Astrocyte of the spinal cord (primary cell): Measurements from ENCODE around the gene MYO3B.

Experiments used
- DNase-seq: peaks from one replicate; pipeline ENCODE4 v3.0.0; 2011; ENCODE audit warnings: low read depth, low spot score
- H3K4me3 ChIP-seq: 2 replicates; pipeline ENCODE4 v1.5.1; 2011; ENCODE audit warnings: low read depth, mild to moderate bottlenecking, low read length, moderate library complexity
- in situ Hi-C: cut with HindIII; loops from 2 replicates; pipeline ENCODE4 v1.10.0; 2017; ENCODE audit warnings: low sequenced_read_pairs
- TF ChIP-seq, protein P1 (sequence below): IDR thresholded peaks from 2 replicates; pipeline ENCODE4 v1.5.1; 2012; ENCODE audit warnings: low read depth, mild to moderate bottlenecking, low read length, inconsistent platforms

MYO3B gene

DNA sequence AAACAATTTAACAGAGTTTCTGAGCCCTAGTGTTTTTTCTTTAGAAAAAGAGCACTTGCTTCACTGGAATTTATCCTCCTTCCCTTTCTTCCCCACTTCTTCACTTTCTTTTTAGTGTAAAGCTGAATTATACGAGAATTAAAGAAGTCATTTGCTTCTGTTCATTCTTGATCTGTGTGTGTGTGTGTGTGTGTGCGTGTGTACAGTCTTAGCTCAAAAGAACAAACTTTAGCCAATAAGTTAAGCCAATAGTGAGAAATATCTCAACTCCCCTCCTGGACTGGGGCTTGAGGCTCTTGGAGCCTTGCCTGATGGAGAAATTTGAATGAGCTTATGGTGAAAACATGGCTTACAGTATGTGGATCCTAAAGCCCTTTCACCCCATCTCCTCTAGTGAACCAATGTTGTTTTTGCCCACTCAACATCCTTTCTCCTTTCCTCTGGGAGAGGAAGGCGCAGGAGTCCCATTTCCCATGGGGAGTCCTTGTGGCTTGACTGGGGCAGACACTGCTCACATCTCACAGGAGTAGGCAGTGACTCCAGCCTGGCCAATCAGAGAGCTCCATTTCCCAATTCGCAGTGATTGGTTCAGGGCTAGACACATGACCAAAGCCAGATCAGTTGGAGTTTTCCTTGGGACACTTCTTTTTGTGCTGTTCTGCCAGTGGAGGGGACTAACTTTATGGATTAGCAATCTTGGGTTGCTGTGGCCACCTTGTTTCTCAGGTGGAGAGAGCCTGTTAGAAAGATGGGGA is 16.3 kb upstream of the MYO3B start:
- no peak overlapping the region for H3K4me3 ChIP-seq
- TF ChIP-seq, protein P1, sequence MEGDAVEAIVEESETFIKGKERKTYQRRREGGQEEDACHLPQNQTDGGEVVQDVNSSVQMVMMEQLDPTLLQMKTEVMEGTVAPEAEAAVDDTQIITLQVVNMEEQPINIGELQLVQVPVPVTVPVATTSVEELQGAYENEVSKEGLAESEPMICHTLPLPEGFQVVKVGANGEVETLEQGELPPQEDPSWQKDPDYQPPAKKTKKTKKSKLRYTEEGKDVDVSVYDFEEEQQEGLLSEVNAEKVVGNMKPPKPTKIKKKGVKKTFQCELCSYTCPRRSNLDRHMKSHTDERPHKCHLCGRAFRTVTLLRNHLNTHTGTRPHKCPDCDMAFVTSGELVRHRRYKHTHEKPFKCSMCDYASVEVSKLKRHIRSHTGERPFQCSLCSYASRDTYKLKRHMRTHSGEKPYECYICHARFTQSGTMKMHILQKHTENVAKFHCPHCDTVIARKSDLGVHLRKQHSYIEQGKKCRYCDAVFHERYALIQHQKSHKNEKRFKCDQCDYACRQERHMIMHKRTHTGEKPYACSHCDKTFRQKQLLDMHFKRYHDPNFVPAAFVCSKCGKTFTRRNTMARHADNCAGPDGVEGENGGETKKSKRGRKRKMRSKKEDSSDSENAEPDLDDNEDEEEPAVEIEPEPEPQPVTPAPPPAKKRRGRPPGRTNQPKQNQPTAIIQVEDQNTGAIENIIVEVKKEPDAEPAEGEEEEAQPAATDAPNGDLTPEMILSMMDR, result no peak
- no peak for DNase-seq
- in situ Hi-C loops, result no loop called here

DNA sequence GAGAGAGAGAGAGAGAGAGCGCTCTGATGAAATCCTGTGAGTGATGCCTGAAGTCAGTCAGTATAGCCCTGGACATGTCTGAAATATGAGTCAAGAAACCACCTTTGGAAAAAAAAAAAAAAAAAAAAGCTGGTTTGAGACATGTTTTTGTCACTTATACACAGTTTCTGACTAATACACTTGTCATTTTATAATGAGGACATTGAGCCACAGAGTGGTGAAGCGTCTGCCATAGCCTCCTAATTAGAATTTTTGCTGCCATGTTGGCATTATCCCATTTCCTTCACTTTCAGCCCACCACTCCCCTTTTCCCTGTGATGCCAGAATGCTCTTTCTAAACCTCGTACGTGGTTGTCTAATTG is 15.7 kb upstream of the MYO3B start:
- no peak overlapping the region for H3K4me3 ChIP-seq
- peak; percentile 20 for DNase-seq
- TF ChIP-seq, protein P1, result no peak
- in situ Hi-C loops, result no loop called here

DNA sequence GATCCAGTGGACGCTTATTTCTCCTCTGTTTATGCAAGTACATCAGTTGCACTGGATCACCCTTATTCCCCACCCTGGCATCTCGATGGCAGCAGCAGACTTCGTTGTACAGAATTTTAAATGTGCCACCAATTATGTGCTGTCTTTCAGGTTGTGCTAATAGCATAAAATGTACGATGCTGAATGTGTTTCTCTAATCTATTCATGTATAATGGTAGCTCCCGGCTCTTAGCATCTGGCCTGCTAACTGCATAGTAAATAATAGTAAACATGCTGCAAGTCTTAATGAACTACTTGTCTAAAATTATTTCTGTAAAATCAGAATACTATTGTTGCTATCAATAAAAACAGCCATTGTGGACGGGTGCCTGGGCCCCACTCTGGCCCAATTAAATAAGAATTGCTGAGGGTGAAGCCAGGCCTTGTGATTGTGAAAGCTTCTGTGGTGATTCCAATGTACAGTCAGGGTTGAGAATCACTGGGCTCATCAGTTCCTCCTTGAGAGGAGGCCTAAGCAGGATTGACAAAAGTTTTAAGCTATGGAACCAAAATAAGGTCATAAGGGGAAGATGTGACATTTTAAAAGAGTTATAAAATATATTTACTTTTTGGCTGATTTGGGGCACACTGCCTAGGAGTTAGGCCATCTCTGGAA is 14.4 kb upstream of the MYO3B start:
- no peak for DNase-seq
- in situ Hi-C loops, result no loop called here

DNA sequence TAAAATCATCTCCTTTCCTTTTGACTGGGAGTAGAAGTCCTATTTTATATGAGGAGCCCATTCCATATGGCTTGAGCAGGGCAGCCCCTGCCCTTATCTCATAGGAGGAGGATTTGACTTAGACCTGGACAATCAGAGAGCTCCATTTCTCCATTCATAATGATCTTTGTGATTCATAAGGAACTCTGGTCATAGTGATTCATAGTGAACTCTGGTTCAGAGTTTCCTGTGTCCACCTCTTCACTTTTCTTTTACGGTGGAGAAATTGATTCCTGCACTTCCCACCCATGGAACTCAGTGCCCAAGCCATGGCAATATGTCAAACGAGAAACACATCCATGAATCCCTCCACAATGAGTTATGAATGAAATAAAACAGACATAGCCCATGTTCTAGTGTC is 12.8 kb upstream of the MYO3B start:
- TF ChIP-seq, protein P1, result no peak
- peak; percentile 35 for DNase-seq
- in situ Hi-C loops, result no loop called here
- H3K4me3 ChIP-seq, result no peak overlapping the region

More for the DNA sequence above, 14.4 kb upstream of the MYO3B start:
- H3K4me3 ChIP-seq, result no peak overlapping the region
- TF ChIP-seq, protein P1, result no peak

DNA sequence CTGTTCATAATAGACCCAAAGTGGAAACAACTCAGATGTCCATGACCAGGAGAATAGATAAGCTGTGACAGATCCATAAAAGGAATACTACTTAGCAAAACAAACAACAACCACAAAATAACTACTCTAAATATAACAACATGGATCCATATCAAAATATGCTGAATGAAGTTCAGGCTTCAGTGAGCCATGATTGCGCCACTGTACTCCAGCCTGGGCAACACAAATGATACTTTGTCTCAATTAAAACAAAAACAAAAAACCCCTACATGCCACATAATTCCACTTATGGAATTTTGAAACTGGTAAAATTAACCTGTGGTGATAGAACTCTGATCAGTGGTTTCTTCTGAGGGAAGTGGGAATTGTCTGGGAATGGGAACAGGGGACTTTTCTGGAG is 11.2 kb upstream of the MYO3B start:
- in situ Hi-C loops, result no loop called here
- no peak for DNase-seq
- TF ChIP-seq, protein P1, result no peak
- H3K4me3 ChIP-seq, result no peak overlapping the region

DNA sequence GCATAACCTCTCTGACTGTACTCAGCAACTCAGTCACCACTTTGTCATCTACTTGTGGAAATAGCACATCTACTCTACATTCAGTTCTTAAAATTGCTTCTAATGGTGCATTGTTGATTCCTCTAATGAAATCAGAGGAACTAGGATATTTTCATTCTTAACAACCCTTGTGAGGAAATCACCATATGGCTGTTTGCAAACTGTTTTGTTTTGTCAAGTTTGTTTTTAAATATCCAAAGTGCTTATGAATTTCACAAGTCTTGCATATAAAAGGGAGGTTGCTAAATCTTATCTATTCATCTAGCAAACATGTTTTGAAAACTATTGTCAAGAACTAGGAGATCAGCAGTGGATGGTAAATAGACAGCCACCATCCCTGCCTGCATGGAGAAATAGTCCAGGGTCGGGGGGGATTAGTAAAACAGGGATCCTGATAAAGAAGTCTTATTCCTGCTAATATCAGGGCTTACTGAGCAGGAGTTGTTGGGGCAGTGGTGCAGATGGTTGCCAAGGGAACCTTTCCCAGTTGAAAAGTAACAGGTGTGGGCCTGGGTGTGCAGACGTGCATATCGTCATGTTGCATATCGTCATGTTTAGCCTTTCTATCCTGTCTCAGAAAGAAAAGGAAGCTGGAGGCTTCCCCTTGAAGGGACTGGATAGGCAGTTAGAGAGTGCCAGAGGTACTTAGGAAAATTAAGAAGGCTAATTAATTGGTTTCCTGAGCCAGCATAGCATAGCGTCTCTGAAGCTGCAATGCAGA is 7.5 kb upstream of the MYO3B start:
- DNase-seq, result no peak
- in situ Hi-C loops, result no loop called here
- no peak overlapping the region for H3K4me3 ChIP-seq
- TF ChIP-seq, protein P1, result no peak
